ENCODE data around the gene LAMA2. TPM values are rescaled to one million over a fixed set of nuclear protein-coding genes. Genes with fewer than 3 reads are reported as not detected.
A peak's percentile ranks its signal among the peaks of the same experiment; 100 is the strongest.

LAMA2 gene
- total RNA-seq, 1 donor from 2014 or later: 320 TPM

- no peak for DNase-seq
Measured at GRCh38 chr6:129215246-129215645, 332.3 kb downstream of the LAMA2 start.

- no peak for DNase-seq
Measured at GRCh38 chr6:129215916-129216520, 333.1 kb downstream of the LAMA2 start.

- DNase-seq: no peak
Measured at GRCh38 chr6:129217701-129218100, 334.8 kb downstream of the LAMA2 start.

- no peak for DNase-seq
Measured at GRCh38 chr6:129233458-129234134, 350.7 kb downstream of the LAMA2 start.

GRCh38 chr6:129235167-129236000, 352.4 kb downstream of the LAMA2 start:
- no peak for DNase-seq

GRCh38 chr6:129236001-129236517, 353.1 kb downstream of the LAMA2 start:
- DNase-seq: no peak

- no peak for DNase-seq
Measured at GRCh38 chr6:129238991-129239390, 356.1 kb downstream of the LAMA2 start.

GRCh38 chr6:129239825-129240491, 357.0 kb downstream of the LAMA2 start:
- DNase-seq: no peak

- no peak for DNase-seq
Measured at GRCh38 chr6:129240492-129240853, 357.5 kb downstream of the LAMA2 start.

GRCh38 chr6:129242546-129242945, 359.6 kb downstream of the LAMA2 start:
- no peak for DNase-seq

- DNase-seq: no peak
Measured at GRCh38 chr6:129243377-129243776, 360.4 kb downstream of the LAMA2 start.

- peak; percentile 29 for DNase-seq
Measured at GRCh38 chr6:129248946-129249345, 366.0 kb downstream of the LAMA2 start.

- DNase-seq: peak; percentile 84
Measured at GRCh38 chr6:129251669-129252376, 368.9 kb downstream of the LAMA2 start.

- DNase-seq: no peak
Measured at GRCh38 chr6:129252377-129253071, 369.6 kb downstream of the LAMA2 start.

GRCh38 chr6:129253242-129253641, 370.3 kb downstream of the LAMA2 start:
- no peak for DNase-seq

- DNase-seq: no peak
Measured at GRCh38 chr6:129253727-129254126, 370.8 kb downstream of the LAMA2 start.

- no peak for DNase-seq
Measured at GRCh38 chr6:129257196-129257595, 374.3 kb downstream of the LAMA2 start.

GRCh38 chr6:129262661-129263060, 379.7 kb downstream of the LAMA2 start:
- no peak for DNase-seq

- no peak for DNase-seq
Measured at GRCh38 chr6:129263176-129263575, 380.2 kb downstream of the LAMA2 start.

- no peak for DNase-seq
Measured at GRCh38 chr6:129264480-129265045, 381.6 kb downstream of the LAMA2 start.

GRCh38 chr6:129267028-129267427, 384.1 kb downstream of the LAMA2 start:
- peak; percentile 36 for DNase-seq

Data from tongue (tissue), 2 donors.